ENCODE data around the gene NUDT3.
"Not testable (repeated sequence)": the region's sequence is repeated elsewhere in the genome, so short reads cannot be mapped to it uniquely, and the experiment has no call there.

NUDT3 gene

DNA sequence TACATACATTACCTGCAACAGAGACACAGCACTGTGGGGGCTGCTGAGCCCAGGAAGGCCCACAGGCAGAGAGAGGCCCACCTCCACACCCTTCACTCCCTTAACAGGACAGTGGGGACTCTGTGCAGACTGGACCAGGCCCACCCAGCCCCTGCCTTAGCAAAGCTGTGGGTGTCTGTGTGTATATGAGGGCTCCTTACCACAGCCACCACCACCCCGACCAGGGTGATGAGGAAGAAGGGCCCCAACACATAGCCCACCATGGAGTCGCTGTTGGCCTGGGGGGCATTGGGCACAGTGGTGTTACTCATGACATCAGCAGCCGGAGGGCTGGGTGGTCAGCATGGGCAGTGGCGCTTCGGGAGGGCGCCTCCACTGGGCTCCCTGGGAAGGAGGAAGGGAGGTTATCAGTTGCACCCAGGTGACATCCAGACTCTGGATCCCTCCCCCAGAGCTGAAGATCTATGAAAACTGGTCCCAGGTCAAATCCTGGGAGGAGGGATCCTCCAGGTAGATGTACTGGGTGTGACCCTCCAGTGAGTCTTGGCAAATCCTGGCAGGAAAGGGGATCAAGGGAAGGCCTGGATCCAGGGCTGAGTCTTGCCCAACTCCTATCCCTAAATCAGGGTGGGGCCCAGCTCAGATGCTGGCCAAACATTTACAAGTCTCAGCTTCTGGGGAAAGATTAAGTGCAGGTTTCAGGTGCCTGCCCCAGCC, 144.8 kb downstream of the NUDT3 start:
- no peak for DNase-seq

DNA sequence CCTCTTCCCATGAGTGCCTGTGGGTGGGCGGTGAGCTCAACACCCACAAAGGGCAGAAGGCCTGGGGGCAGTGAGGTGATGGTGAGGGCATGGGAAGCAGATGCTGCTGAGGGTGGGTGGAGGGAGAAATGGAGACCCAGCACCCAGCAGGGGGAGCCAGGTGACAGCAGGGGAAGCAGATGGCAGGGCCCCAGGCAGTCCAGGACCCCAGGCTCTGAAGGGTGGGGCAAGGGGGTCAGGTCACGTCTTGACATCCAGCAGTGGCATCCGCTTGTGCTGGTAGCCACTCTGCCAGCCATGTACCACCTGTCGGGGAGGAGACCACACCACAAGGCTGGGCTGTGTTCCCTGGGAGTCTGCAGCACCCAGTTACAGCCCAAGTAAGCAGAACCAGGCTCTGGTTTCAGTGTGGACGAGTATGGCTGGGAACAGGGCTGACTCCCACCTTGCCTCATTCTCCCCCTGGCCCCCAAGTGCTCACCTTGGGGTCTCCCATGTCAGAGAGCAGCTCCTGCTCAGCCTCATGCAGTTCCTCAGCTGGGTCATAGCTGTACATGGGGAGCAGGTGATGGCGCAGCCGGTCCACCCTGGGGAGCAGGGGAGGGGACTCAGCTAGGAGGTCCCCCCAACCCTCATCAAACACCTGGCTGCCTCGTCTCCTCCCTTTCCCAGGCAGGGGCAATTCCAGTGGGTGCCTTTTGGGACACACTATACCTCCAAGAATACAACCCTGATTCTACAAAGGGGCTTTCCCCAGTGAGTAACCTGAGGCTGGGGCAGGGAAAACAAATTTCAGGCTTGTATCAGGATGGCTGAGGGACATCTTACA, 145.7 kb downstream of the NUDT3 start:
- peak; percentile 48 for DNase-seq

DNA sequence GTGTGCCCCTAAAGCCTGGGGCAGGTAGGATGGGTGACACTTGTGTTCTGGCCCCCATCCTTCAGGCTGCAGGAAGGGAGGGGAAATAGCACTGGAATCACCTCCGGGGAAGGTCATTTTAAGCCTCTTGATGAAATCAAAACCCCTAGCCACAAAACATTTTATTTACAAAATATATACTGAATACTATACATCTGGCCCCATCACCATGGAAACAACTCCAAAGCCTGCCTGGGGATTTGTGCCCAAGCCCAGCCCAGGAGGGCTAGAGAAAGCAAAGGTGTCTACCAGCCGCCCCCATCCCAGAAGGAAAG, 146.3 kb downstream of the NUDT3 start:
- DNase-seq = no peak

DNA sequence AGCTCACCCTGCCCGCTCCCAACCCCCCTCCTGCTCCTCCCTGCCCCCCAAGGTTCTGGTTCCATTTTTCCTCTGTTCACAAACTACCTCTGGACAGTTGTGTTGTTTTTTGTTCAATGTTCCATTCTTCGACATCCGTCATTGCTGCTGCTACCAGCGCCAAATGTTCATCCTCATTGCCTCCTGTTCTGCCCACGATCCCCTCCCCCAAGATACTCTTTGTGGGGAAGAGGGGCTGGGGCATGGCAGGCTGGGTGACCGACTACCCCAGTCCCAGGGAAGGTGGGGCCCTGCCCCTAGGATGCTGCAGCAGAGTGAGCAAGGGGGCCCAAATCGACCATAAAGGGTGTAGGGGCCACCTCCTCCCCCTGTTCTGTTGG, 146.7 kb downstream of the NUDT3 start:
- not testable (repeated sequence) for DNase-seq

DNA sequence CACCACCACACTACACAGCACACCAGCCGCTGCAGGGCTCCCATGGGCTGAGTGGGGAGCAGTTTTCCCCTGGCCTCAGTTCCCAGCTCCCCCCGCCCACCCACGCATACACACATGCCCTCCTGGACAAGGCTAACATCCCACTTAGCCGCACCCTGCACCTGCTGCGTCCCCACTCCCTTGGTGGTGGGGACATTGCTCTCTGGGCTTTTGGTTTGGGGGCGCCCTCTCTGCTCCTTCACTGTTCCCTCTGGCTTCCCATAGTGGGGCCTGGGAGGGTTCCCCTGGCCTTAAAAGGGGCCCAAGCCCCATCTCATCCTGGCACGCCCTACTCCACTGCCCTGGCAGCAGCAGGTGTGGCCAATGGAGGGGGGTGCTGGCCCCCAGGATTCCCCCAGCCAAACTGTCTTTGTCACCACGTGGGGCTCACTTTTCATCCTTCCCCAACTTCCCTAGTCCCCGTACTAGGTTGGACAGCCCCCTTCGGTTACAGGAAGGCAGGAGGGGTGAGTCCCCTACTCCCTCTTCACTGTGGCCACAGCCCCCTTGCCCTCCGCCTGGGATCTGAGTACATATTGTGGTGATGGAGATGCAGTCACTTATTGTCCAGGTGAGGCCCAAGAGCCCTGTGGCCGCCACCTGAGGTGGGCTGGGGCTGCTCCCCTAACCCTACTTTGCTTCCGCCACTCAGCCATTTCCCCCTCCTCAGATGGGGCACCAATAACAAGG, 147.3 kb downstream of the NUDT3 start:
- DNase-seq = not testable (repeated sequence)

DNA sequence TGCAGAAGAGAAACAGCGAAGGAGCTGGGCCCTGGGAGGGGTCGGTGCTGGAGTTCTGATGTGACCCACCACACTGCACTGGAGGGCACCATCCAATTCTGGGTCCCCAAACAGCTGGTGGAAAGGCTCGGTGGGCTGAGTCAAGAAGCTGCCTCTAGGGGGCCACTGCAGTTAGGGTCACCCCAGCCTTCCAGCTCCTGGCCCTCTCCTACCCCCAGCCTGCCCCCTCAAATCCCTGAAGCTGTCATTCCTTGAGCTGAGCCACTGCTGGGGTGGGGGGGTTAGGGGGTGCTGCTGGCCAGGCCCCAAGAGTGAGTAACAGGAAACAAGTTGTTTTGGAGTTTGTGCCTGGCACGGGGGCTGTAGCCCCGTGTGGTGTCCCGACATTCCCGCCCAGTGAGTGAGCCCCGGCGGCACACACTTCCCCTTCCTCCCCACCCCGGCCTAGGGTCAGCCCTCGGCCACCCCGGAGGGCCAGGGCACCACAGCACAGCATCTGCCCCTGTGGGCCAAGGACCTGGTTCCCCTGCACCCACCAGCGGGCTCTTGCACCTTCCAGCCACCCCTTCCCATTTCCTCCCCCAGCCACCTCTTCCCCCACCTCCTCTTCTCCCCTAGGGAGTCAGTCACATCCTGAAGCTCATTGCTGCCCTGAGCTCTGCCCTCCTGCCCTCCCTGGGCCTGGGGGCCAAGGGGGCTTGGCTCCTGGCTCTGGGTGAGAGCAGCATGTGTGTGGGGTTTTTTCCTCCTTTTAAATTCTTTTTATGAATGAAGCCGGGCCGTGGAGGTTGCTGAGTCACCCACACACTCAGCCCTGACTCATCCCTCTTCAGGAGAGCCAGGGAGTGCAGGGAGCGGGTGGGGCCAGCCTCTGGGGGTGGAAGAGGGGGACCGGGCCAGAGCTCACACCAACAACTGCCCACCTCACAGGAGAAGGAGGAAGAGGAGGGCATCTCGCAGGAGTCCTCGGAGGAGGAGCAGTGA, 148.3 kb downstream of the NUDT3 start:
- DNase-seq = peak; percentile 65

DNA sequence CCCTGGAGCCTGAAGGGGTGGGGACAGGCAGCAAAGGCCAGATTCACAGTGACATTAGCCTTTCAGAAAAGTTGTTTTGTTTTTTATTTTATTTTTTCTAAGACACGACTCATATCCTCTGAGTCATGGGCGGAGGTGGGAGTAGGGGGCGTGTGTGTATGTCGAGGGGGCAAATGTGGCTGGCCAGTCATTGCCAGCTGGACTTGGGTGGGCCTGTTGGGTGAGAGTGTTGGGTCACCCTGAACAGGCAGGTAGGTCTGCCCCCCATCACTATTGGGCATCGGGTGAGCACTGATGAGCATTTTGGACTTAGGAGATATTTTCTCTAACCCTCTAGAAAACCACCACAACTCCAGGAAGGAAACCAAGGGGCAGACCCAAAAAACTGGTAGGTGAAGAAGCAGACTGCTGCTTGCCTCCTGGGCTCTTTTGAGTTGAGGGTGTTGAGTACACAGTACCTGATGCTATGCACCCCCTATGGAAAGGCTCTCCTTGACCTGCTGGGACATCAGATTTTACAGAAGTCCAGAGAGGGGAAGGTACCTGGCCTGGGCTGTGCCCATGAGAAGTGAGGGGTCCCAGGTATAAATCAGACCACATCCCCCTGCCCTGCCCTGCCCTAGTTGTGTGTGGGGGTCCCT, 149.2 kb downstream of the NUDT3 start:
- no peak for DNase-seq

DNA sequence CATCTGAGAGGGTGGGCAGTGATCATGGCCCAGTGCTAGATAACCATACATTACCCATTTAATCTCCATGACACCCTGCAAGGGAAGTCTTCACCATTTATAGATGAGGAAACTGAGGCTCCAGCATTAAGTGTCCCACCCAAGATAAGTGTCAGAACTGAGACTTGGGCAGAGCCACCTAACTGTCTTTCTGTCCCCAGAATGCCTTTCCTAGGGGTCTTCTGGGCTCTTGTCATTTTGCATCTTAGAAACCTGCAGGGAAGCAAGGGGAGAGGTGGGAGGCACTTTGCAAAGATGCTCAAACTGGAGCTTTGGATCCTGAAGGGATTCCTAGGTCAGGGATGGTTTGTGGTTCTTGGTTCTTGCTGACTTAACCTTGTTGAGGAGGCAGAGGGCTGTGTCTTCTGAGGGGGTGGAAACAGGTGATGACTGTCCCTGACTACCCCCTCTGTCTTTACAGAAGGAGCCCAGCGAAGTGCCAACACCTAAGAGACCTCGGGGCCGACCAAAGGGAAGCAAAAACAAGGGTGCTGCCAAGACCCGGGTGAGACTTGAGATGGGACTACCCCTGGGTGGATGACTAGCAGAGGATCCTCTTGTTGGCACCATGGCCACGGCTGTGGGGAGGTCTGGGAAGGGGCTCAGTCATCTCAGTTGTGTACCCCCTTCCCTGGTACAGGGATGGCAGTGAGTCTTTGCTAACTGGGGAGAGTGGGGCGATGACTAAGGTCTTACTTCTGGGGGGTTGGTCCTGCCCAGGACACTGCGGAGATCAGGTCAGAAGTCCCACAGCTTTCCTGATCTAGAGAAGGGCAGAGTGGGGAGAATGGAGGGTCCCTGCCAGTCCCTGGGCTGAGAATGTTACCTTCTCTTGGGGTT, 150.0 kb downstream of the NUDT3 start:
- no peak for DNase-seq

DNA sequence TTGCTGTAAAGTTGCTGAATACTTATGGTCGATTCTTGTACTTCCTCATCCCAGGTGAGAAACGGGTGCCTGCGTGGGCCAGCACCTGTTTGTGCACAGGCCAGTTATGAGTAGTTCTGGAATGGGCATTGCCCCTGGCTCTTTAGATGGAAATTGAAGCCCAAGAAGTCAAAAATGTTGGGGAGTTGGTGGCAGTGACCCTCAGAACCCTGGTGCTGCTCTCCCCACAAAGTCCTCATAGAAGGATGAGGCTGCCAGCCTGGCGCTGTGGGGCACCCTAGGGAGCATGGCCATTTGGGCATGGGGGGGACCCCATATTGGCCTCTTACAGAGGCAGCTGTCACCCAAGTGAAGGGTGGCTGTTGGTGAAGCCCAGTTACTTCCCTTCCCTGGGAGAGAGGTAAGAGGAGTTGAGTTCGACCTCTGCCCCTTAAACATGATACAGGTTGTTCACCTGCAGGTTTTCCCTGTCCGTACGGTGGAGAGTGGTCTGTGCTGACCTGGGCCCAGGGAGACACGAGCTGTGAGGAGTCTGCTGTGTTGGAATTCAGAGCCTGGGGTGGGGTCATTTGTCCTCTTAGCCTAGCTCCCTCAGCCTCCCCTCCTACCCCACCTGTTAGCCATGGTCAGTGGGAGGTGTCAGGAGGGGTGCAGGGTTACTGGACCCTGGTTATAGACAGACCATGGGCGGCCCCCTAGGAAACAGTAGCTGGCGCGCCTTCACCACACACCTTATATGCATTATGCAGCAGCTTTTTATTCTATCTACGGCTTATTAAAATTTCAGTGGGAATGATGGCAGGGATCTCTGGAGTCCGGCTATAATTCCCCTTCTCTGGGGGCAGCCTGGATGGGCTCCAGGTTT, 150.9 kb downstream of the NUDT3 start:
- DNase-seq = no peak

DNA sequence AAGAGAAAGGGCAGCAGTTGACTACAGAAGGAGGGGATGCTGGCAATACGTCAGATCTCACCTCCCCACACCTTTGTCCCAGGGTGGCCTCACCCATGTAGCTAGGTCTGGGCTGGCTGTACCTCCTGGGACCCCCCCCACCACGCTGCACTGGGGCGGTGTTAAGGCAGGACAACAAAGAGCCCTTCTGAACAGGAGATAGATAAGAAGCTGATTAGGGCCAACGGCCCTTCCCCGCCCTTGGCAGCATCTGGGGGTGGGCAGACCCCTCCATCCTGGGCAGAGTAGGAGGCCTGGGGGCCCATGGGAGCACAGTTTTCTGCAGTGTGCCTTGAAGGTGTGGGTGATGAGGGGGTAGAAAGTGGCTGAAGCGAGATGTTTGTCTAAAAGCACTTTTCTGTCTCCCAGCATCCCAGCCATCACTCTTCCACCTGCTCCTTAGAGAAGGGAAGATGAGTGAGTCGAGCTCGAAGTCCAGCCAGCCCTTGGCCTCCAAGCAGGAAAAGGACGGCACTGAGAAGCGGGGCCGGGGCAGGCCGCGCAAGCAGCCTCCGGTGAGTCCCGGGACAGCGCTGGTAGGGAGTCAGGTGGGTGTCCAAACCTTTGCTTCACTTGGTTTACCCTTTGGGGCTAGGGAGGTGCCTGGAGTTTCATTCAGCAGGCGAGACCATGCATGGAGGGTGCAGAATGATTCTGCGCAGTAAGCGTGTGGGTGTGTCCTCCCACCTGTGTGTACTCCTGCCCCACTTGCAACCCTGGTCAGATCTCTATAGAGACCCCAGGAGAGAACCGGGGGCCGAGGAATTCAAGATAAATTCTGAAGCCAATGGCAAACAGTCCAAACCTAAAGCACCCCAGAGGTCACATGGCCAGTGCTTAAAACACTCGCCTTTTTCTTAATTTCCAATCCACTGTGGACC, 151.9 kb downstream of the NUDT3 start:
- no peak for DNase-seq

DNA sequence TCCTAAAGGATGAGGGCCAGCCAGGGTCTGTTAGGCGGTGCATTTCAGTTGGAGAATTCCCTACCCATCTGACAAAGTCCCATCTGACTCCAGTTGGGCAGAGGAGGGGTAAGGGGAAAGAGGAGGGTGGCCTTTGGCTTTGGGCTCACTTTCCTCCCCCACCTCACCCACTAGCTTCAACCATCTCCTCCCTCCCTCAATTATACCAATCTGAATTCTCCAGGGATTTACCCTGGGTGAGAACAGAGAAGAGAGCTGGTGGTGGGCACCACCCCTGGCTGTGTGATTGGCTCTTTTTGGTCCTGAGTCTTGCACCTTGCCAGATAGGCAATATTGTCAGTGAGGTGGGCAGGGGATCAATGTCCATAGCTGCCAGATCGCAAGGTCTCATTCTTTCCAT, 152.6 kb downstream of the NUDT3 start:
- no peak for DNase-seq

DNA sequence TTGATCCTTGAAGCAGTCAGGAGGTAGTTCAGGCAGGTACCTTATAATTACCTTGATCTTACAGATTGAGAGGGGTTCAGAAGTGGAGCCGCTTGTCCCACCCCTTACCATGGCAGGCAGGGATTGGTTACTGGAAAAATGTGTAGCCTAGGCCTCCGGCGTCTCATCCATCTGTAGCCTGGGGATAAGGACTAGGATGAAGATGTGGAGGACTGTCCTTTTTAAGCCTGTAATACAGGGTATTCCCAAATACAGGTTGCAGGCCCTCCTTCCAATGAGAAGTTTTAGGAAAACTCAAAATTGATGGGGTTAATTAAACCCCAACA, 153.0 kb downstream of the NUDT3 start:
- DNase-seq = no peak

DNA sequence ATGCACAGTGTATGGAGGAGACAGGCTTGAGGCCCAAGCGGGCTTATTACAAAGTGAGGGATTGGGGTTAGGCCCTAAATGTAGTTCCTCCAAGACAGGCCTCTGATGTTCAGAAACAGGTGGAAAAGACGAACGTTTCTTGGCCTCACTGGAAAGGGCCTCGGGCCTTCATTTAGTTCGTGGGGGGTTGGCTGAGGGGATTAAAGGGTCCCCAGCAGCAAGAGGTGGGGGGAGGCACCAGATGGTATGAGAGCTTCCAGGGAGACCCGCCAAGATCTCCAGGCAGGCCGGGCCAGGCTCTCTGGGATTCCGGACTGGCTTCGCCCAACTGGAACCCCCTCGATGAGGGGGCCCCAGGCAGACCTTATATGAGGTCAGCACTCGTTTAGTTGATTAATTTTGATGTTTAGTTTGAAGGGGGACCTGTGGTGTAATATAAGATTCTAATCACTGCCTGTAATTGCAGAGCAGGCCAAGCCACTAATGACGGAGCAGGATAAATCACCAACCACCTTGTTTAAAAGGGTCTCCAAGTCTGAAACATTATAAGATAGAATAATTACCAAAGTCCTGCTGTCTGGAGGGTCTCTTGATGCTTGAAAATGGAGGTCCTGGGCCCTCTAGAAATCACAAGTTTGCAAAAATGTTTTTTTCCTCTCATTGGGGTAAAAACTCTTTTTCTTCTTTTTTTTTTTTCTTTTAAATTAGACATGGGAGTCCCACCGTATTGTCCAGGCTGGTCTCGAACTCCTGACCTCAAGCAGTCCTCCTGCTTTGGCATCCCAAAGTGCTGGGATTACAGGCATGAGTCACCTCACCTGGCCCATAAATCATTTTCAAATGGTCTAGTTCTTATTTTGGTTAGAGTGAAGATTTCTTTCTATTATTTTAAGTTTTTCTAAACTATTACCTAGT, 153.6 kb downstream of the NUDT3 start:
- no peak for DNase-seq

DNA sequence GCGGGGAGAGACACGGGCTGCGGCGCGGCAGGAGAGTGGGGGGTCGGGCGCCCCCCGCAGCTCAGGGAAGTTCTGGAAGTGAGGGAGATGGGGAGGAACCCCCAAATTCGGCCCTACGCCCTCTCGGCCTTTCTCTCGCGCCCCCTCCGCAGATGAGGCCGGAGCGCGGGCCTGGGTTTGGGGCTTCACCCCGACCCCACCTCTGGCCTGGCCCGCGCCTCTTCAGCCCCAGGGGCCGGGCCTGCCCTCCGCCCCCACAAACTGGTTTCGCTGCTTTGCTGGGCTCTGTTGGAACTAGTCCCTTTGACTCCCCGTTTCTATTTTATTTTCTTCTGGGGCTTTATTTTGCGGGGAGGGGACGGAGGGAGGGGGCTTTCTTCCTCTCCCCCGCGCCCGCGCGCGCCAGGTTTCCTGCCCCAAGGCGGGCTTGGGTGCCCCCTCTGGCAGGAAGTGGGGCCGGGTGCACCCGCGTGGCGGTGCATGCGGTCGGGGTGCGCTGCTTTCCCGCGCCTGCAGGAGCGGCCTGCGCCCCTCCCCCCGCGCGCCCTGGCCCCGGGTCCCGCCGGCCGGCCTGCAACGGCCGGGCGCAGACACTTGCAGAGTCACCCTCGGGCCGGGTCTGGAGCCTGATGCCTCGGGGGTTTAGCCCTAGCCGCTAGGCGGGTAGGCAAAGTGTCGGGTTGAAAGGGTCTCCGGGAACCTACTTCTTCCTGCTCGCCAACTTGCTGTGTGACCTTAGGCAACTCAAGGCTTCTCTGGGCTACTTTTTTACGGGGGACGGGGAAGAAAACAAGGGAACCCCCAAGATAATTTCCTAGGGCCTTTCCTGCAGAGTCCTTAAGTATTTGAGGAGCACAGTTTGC, 154.5 kb downstream of the NUDT3 start:
- DNase-seq = peak; percentile 56

DNA sequence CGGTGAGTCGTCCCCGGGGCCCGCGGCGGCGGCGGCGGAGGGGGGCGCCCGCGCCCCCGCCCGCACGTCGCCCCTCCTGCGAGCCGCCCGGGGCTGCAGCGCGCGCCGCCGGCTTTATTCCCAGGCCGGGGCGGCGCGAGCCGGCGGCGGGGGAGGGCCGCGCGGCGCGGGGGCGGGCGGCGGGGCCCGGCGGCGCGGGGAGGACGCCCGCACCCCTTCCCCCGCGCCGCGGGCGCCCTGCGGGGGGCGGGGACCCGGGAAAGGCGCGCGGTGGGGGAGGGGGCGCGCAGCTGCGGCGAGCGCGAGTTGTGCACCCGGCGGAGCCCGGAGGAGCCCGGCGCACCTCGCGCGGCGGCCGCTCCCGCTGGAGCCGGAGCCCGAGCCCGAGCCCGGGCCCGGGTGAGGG, 155.2 kb downstream of the NUDT3 start:
- no peak for DNase-seq

DNA sequence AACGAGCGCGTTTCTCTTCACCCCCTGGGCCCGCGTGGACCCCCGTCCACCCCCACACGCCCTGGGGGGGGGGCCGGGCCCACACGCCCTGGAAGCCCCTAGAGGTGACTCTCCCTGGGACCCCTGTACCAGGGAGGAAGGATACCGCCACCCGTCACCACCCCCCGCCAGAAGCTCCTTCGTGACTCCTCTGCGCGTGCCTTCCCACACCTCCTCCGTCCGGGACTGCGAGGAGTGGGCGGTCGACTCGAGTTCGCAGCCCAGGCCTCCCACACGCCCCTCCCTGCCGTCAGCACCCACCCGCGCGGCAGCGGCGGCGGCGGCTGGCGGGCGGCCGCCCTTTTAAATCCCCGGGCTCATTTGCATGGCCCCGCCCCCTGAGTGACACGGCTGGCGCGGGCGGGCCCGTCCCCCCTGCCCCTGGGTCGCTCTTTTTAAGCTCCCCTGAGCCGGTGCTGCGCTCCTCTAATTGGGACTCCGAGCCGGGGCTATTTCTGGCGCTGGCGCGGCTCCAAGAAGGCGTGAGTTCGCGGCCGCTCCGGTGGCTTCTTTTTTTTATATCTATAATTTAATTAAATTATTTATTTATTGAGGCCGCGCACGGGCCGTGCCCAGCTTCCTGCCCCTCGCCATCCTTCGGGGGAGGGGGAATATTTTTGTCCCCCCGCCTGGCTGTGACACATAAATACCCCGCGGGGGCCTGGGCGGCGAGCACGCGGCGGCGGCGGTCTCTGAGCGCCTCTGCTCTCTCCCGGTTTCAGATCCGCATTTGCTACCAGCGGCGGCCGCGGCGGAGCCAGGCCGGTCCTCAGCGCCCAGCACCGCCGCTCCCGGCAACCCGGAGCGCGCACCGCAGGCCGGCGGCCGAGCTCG, 155.8 kb downstream of the NUDT3 start, which contains the start of gene HMGA1:
TSS of gene HMGA1 (plus strand) at position 431 of the 873 bp plus-strand sequence. CDS start 3,908 bp downstream, outside the sequence.
- peak; percentile 92 for DNase-seq

Data from activated T-cell treated with anti-CD3 and anti-CD28 coated beads for 4 hours (primary cell).